ENCODE measurements around the gene ADAMTS12.
"Not testable (repeated sequence)": the region's sequence is repeated elsewhere in the genome, so short reads cannot be mapped to it uniquely, and the experiment has no call there.

Gene ADAMTS12

GRCh38 chr5:33903118-33903517 is 11.3 kb upstream of the ADAMTS12 start:
- in situ Hi-C loops (cut with HindIII; ENCODE audit: low sequenced_read_pairs) = no loop called here

GRCh38 chr5:33901156-33901555 is 9.4 kb upstream of the ADAMTS12 start:
- in situ Hi-C loops (cut with HindIII; ENCODE audit: low sequenced_read_pairs) = no loop called here

- in situ Hi-C loops (cut with HindIII; ENCODE audit: low sequenced_read_pairs) = no loop called here
These were observed 2.8 kb upstream of the ADAMTS12 start for GRCh38 chr5:33894566-33894965.

- in situ Hi-C loops (cut with HindIII; ENCODE audit: low sequenced_read_pairs) = no loop called here
These were observed 889 bp upstream of the ADAMTS12 start for GRCh38 chr5:33892620-33893137.

GRCh38 chr5:33891446-33891787 is 373 bp downstream of the ADAMTS12 start:
- in situ Hi-C loops (cut with HindIII; ENCODE audit: low sequenced_read_pairs) = no loop called here

GRCh38 chr5:33890131-33891032 is 1.4 kb downstream of the ADAMTS12 start:
- in situ Hi-C loops (cut with HindIII; ENCODE audit: low sequenced_read_pairs) = no loop called here

- in situ Hi-C loops (cut with HindIII; ENCODE audit: low sequenced_read_pairs) = no loop called here
These were observed 3.2 kb downstream of the ADAMTS12 start for GRCh38 chr5:33888587-33888986.

- in situ Hi-C loops (cut with HindIII; ENCODE audit: low sequenced_read_pairs) = no loop called here
These were observed 4.5 kb downstream of the ADAMTS12 start for GRCh38 chr5:33887268-33887667.

GRCh38 chr5:33886283-33886682 is 5.5 kb downstream of the ADAMTS12 start:
- in situ Hi-C loops (cut with HindIII; ENCODE audit: low sequenced_read_pairs) = no loop called here

GRCh38 chr5:33885679-33886078 is 6.1 kb downstream of the ADAMTS12 start:
- in situ Hi-C loops (cut with HindIII; ENCODE audit: low sequenced_read_pairs) = no loop called here

GRCh38 chr5:33883482-33883881 is 8.3 kb downstream of the ADAMTS12 start:
- in situ Hi-C loops (cut with HindIII; ENCODE audit: low sequenced_read_pairs) = no loop called here

- in situ Hi-C loops (cut with HindIII; ENCODE audit: low sequenced_read_pairs) = no loop called here
These were observed 11.5 kb downstream of the ADAMTS12 start for GRCh38 chr5:33880319-33880718.

GRCh38 chr5:33877449-33877848 is 14.3 kb downstream of the ADAMTS12 start:
- in situ Hi-C loops (cut with HindIII; ENCODE audit: low sequenced_read_pairs) = no loop called here

- in situ Hi-C loops (cut with HindIII; ENCODE audit: low sequenced_read_pairs) = no loop called here
These were observed 24.5 kb downstream of the ADAMTS12 start for GRCh38 chr5:33867241-33867640.

GRCh38 chr5:33859177-33859576 is 32.6 kb downstream of the ADAMTS12 start:
- in situ Hi-C loops (cut with HindIII; ENCODE audit: low sequenced_read_pairs) = not testable (repeated sequence)

GRCh38 chr5:33857037-33857436 is 34.8 kb downstream of the ADAMTS12 start:
- in situ Hi-C loops (cut with HindIII; ENCODE audit: low sequenced_read_pairs) = no loop called here

GRCh38 chr5:33855396-33855795 is 36.4 kb downstream of the ADAMTS12 start:
- in situ Hi-C loops (cut with HindIII; ENCODE audit: low sequenced_read_pairs) = no loop called here

GRCh38 chr5:33854733-33855151 is 37.0 kb downstream of the ADAMTS12 start:
- in situ Hi-C loops (cut with HindIII; ENCODE audit: low sequenced_read_pairs) = no loop called here

- in situ Hi-C loops (cut with HindIII; ENCODE audit: low sequenced_read_pairs) = no loop called here
These were observed 39.0 kb downstream of the ADAMTS12 start for GRCh38 chr5:33852837-33853236.

- in situ Hi-C loops (cut with HindIII; ENCODE audit: low sequenced_read_pairs) = no loop called here
These were observed 39.5 kb downstream of the ADAMTS12 start for GRCh38 chr5:33852319-33852718.

GRCh38 chr5:33850100-33850594 is 41.6 kb downstream of the ADAMTS12 start:
- in situ Hi-C loops (cut with HindIII; ENCODE audit: low sequenced_read_pairs) = no loop called here

- in situ Hi-C loops (cut with HindIII; ENCODE audit: low sequenced_read_pairs) = no loop called here
These were observed 43.2 kb downstream of the ADAMTS12 start for GRCh38 chr5:33848554-33848953.
